GM21619 (cell line): Measurements from ENCODE around the gene RASA2.

Source experiments
- ATAC-seq: cut with Tn5 transposase; IDR thresholded peaks from one replicate; pipeline ENCODE4 v1.9.1; 2021; ENCODE audit not compliant: unreplicated experiment

RASA2 gene

GRCh38 chr3:141642215-141642614, 155.4 kb downstream of the RASA2 start:
- no peak for ATAC-seq

GRCh38 chr3:141643391-141643790, 156.6 kb downstream of the RASA2 start:
- ATAC-seq, result no peak

GRCh38 chr3:141643796-141644195, 157.0 kb downstream of the RASA2 start:
- ATAC-seq, result no peak

- no peak for ATAC-seq
Measured at GRCh38 chr3:141644931-141645330, 158.1 kb downstream of the RASA2 start.

- ATAC-seq, result no peak
Measured at GRCh38 chr3:141646760-141647561, 160.1 kb downstream of the RASA2 start.

- ATAC-seq, result no peak
Measured at GRCh38 chr3:141647562-141647915, 160.7 kb downstream of the RASA2 start.

- no peak for ATAC-seq
Measured at GRCh38 chr3:141648055-141648910, 161.5 kb downstream of the RASA2 start.

GRCh38 chr3:141649871-141650270, 163.0 kb downstream of the RASA2 start:
- no peak for ATAC-seq

- ATAC-seq, result no peak
Measured at GRCh38 chr3:141650783-141651182, 164.0 kb downstream of the RASA2 start.

- ATAC-seq, result no peak
Measured at GRCh38 chr3:141651409-141651808, 164.6 kb downstream of the RASA2 start.

- no peak for ATAC-seq
Measured at GRCh38 chr3:141652349-141652748, 165.5 kb downstream of the RASA2 start.

GRCh38 chr3:141653847-141654246, 167.0 kb downstream of the RASA2 start:
- no peak for ATAC-seq

GRCh38 chr3:141655801-141656200, 169.0 kb downstream of the RASA2 start:
- no peak for ATAC-seq

- no peak for ATAC-seq
Measured at GRCh38 chr3:141656771-141657170, 169.9 kb downstream of the RASA2 start.

- no peak for ATAC-seq
Measured at GRCh38 chr3:141657516-141657915, 170.7 kb downstream of the RASA2 start.

GRCh38 chr3:141659821-141660613, 173.2 kb downstream of the RASA2 start:
- ATAC-seq, result no peak

GRCh38 chr3:141660614-141660947, 173.8 kb downstream of the RASA2 start:
- ATAC-seq, result no peak

GRCh38 chr3:141661229-141662196, 174.7 kb downstream of the RASA2 start:
- ATAC-seq, result no peak

- ATAC-seq, result no peak
Measured at GRCh38 chr3:141663993-141664392, 177.2 kb downstream of the RASA2 start.
